Measurements from ENCODE around the gene PIGK. TPM values are rescaled to one million over a fixed set of nuclear protein-coding genes. Genes with fewer than 3 reads are reported as not detected.

Gene PIGK
- total and polyA plus RNA-seq, 2 donors (not counting 3 experiments of a cell fraction or from before 2014, with no cell fraction given), result 12.3 to 32.3 TPM

DNA sequence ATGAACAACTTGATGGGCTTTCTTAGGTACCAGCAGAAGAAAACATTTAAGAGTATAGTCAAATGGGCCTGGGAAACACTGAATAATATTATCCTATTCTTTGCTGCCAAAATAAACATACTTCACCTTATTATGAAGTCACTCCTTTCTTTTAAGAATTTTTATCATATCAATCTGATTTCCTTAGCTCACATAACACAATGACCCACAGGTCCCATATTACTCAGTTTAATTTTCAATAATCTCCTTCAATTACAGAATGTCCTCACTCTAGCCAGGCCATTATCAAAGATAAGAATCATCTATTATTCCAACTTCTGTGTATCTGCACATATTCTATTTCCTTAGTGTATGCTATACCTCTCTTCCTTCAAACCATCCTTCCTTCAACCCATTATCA, 63.0 kb downstream of the PIGK start:
- Histone ChIP-seq H4K20me1 (replicated peaks; ENCODE audit: control insufficient read depth, extremely low read depth, insufficient read depth, low read length) (no peaks in the 10 kb centered on the region), H3K79me2 (ENCODE audit: control insufficient read depth, insufficient read depth, low read length) (no peaks in the 10 kb centered on the region), H2AFZ (ENCODE audit: low read depth, low read length) (no peak overlapping the region), H3K36me3 (ENCODE audit: control insufficient read depth in 2 of 2, extremely low read depth in 1 of 2, insufficient read depth in 2 of 2, low read length in 2 of 2) (no peaks in the 10 kb centered on the region), H3K4me2 (ENCODE audit: insufficient read depth, low read length) (no peak overlapping the region), H3K9me3 (replicated peaks; ENCODE audit: control insufficient read depth, insufficient read depth, low read length) (no peaks in the 10 kb centered on the region), H3K9ac (replicated peaks; ENCODE audit: extremely low read depth, insufficient read depth, low read length) (no peak overlapping the region), H3K27ac (ENCODE audit: insufficient read depth, low read depth, low read length) (no peak overlapping the region), H3K4me3 (replicated peaks in 1 of 3; ENCODE audit: insufficient read depth in 1 of 3, low read depth in 1 of 3, low read length in 3 of 3) (no peak overlapping the region), H3K4me1 (ENCODE audit: control insufficient read depth, extremely low read depth, insufficient read depth, low read length) (peaks cover 8% of the 10 kb centered on the region), H3K9me1 (replicated peaks; ENCODE audit: control insufficient read depth, extremely low read depth, insufficient read depth, low read length) (no peaks in the 10 kb centered on the region), H3K27me3 (ENCODE audit: control insufficient read depth in 2 of 2, insufficient read depth in 2 of 2, low read length in 2 of 2) (no peaks in the 10 kb centered on the region)
- FAIRE-seq (no peak), DNase-seq (ENCODE audit: low read depth, low spot score) (peak; percentile 46)
- ChIA-PET POLR2A (no interaction called here), CTCF (interaction anchor here (1.1 kb wide), 1 partner anchor 381 kb away, joined by 4 read pairs; no protein-coding TSS in a partner anchor)
- dilution Hi-C loops (cut with MboI; ENCODE audit: extremely low pct_ligation_motif_present, low sequenced_read_pairs) (no loop called here), intact Hi-C loops (cut with micrococcal nuclease) (no loop called here)
- TF ChIP-seq GATA2 (IDR thresholded peaks at IDR 0.05; ENCODE audit: insufficient read depth, insufficient read length, low read depth, low read length) (peak; percentile 51), POLR2AphosphoS5 (IDR thresholded peaks at IDR 0.05; ENCODE audit: insufficient read depth, low read depth, low read length) (no peak), JUN (IDR thresholded peaks at IDR 0.05; ENCODE audit: borderline replicate concordance, insufficient read depth, insufficient read length, low read depth) (no peak), MYC (IDR thresholded peaks at IDR 0.05; ENCODE audit: low read depth, low read length) (no peak)
- TF ChIP-seq, protein P1, sequence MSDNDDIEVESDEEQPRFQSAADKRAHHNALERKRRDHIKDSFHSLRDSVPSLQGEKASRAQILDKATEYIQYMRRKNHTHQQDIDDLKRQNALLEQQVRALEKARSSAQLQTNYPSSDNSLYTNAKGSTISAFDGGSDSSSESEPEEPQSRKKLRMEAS (IDR thresholded peaks at IDR 0.05; ENCODE audit: insufficient read depth, insufficient read length), result no peak
- TF ChIP-seq, protein P2, sequence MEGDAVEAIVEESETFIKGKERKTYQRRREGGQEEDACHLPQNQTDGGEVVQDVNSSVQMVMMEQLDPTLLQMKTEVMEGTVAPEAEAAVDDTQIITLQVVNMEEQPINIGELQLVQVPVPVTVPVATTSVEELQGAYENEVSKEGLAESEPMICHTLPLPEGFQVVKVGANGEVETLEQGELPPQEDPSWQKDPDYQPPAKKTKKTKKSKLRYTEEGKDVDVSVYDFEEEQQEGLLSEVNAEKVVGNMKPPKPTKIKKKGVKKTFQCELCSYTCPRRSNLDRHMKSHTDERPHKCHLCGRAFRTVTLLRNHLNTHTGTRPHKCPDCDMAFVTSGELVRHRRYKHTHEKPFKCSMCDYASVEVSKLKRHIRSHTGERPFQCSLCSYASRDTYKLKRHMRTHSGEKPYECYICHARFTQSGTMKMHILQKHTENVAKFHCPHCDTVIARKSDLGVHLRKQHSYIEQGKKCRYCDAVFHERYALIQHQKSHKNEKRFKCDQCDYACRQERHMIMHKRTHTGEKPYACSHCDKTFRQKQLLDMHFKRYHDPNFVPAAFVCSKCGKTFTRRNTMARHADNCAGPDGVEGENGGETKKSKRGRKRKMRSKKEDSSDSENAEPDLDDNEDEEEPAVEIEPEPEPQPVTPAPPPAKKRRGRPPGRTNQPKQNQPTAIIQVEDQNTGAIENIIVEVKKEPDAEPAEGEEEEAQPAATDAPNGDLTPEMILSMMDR (IDR thresholded peaks at IDR 0.05; ENCODE audit: extremely low read depth in 1 of 2, insufficient read depth in 1 of 2, low read depth in 1 of 2, low read length in 2 of 2), result no peak
- no TSS peak for BruUV-seq (replicated peaks)

Measured in endothelial cell of umbilical vein (primary cell).